GM19238 (cell line): ENCODE results near the gene NUDCD2.
"Not testable (repeated sequence)": the region's sequence is repeated elsewhere in the genome, so short reads cannot be mapped to it uniquely, and the experiment has no call there.

ENCODE experiments used
- DNase-seq: peaks from one replicate; pipeline ENCODE4 v3.0.0; 2011; ENCODE audit warnings: low spot score; ENCODE audit not compliant: insufficient read length

The NUDCD2 gene

DNA sequence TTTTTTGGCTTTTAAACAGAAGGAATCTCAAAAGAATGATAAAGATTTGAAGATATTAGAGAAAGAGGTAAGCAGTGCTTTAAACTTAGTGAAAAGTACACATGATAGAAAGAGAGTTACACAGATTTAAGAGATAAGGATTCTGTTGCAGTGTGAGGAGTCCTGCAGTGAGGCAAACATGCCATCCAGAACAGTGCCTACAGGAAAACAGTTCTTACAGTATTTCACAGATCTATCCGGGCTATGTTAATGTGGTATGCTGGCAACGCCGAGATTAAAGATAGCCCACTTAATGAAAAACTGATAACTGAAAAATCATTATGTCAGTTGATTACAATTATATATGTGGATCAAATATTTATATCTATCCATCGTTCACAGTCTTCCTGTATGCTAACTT, 7.8 kb upstream of the NUDCD2 start:
- DNase-seq = no peak

- no peak for DNase-seq
Observed at GRCh38 chr5:163463063-163463435, 3.1 kb upstream of the NUDCD2 start.

- no peak for DNase-seq
Observed at GRCh38 chr5:163460562-163461171, 765 bp upstream of the NUDCD2 start, which contains the start of gene HMMR. Gene HMMR, plus strand, starts transcription at chr5:163460632. Its CDS starts 61 bp downstream, at chr5:163460693.

- DNase-seq = no peak
Observed at GRCh38 chr5:163459462-163459818, 462 bp downstream of the NUDCD2 start.

DNA sequence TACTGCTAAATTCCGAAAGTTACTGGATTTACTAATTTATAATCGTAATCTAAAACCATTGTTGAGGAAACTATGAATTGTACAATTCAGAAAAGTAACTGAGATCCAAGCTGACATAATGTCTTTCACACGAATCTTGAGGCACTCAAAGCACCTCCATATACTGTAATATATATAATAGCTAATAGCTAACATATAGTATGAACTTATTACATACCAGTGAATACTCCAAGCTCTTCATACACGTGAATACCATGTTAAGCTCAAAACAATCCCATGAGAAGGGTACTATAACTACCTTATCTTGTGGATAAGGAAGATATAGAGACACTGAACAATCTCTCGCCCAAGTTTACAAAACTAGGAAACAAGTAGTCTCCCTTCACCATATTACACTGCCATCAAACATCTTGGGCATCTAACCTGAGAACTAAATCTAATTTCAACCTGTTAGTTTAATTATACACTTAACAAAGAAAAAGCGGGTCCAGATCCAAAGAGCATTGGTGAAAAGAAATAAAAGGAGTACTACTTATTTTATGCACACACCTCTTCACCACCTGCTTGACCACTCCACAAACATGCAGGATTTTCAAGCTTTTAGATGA, 1.0 kb downstream of the NUDCD2 start:
- no peak for DNase-seq

DNA sequence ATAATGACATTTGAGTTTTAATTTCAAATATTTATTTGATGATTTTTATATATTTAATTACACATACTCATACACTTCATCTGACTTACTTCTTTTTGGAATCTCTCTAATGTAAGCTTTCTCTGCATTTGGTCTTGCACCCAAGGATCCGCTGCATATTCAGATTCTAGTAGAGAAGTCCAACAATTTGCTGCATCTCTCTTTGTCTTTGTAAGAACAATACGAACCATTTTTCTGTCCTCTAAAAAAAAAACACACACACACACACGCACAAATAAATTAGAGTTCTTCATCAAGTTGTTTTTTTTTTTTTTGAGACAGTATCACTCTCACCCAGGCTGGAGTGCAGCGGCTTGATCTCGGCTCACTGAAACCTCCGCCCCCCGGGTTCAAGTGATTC, 3.1 kb downstream of the NUDCD2 start:
- no peak for DNase-seq

- DNase-seq = no peak
Observed at GRCh38 chr5:163456029-163456589, 3.8 kb downstream of the NUDCD2 start.

DNA sequence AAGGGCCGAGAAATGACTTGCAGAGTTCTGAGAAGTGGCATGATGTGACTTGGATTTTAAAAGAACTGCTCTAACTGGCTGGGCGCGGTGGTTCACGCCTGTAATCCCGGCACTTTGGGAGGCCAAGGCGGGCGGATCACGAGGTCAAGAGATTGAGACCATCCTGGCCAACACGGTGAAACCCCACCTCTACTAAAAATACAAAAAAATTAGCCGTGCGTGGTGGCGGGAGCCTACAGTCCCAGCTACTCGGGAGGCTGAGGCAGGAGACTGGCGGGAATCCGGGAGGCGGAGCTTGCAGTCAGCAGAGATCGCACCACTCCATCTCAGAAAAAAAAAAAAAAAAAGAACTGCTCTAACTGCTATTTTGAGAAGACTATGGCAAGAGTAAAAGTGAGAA, 4.5 kb downstream of the NUDCD2 start:
- not testable (repeated sequence) for DNase-seq

GRCh38 chr5:163453705-163454104, 6.2 kb downstream of the NUDCD2 start:
- DNase-seq = no peak

DNA sequence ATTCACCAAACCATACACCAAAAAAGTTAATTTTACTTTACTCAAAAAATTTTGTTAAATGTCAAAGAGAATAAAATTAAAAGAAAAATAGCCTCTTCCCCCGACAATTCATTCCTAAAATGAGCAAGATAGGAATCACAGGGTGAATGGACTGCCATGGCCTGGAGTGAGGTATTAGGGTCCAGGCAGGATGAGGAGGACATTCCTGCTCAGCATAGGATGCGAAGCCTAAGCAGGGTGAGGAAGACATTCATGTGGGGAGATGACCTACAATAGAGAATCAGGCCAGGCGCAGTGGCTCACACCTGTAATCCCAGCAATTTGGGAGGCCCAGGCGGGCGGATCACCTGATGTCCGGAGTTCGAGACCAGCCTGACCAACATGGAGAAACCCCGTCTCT, 8.4 kb downstream of the NUDCD2 start:
- DNase-seq = no peak

GRCh38 chr5:163448491-163448890, 11.4 kb downstream of the NUDCD2 start:
- DNase-seq = no peak

DNA sequence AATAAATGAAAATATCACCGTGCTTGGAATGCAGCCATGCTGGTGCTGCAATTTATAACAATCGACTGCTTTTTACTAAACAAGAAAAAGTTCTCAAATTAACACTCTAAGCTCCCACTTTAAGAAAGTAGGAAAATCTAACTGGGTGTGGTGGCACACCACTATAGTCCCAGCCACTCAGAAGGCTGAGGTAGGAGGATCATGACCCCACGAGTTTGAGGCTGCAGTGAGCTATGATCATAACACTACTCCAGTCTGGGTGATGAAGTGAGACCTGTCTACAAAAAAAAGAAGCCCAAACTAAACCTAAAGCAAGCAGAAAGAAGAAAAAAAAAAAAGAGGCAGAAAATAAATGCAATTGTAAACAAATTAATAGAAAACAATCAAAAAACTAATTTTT, 12.0 kb downstream of the NUDCD2 start:
- DNase-seq = no peak

DNA sequence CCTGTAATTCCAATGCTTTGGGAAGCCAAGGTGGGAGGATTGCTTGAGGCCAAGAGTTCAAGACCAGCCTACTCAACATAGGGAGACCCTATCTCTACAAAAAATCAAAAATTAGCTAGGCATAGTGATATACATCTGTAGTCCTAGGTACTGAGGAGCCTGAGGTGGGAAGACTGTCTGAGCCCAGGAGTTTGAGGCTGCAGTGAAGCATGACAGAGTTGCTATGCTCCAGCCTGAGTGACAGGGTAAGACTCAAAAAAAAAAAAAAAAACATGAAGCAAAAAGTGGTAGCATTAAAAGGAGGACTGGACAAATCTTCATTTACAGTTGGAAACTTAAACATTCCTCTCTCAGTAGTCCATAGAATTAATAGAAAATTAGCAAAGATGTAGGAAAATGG, 12.7 kb downstream of the NUDCD2 start:
- DNase-seq = no peak

DNA sequence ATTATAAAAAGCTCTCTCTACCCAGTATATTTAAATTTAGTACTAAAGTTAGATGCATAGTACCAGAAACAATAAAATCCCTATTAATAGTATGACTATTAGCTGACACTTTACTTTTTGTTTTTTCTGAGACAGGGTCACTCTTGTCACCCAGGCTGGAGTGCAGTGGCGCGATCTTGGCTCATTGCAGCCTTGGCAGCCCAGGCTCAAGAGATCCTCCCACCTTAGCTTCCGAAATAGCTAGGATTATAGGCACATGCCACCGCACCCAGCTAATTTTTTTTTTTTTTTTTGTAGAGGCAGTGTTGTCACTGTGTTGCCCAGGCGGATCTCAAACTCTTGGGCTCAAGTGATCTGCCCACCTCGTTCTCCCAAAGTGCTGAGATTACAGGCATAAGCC, 14.6 kb downstream of the NUDCD2 start:
- no peak for DNase-seq

DNA sequence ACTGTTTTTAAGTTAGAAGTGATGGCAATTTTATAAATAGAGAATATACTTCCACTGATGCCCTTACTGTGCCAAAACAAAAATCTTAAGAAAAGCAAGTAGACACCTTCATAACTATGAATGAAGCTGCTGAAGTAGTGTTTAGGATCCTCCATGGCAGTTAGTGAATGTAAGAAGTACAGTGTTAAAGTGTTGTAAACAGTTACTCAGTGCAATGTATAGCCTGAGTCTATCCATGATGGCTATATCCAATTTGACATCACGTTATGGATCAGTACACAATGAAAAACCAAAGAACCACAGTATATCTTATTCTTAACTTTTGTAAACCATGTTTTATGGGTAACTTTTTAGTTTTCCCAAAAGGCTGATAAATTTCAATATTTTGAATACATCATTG, 15.4 kb downstream of the NUDCD2 start:
- no peak for DNase-seq

GRCh38 chr5:163440954-163441353, 18.9 kb downstream of the NUDCD2 start:
- no peak for DNase-seq

DNA sequence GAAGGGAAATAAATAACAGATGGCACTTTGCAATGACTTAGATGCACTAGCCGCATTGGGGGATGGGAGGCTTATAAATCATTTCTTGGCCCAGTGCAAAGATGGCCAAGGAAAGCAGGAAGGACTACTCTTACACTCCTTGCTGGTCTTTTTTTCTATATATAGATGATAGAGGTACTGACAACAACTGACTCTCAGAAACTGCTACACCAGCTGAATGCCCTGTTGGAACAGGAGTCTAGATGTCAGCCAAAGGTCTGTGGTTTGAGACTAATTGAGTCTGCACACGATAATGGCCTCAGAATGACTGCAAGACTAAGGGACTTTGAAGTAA, 20.8 kb downstream of the NUDCD2 start:
- no peak for DNase-seq

- peak; percentile 75 for DNase-seq
Observed at GRCh38 chr5:163437309-163438182, 22.4 kb downstream of the NUDCD2 start, which contains the start of gene CCNG1. Gene CCNG1, plus strand, starts transcription at chr5:163437595. Its CDS starts 1,662 bp downstream, at chr5:163439257.

GRCh38 chr5:163437011-163437308, 22.9 kb downstream of the NUDCD2 start:
- DNase-seq = no peak

GRCh38 chr5:163436515-163436914, 23.4 kb downstream of the NUDCD2 start:
- no peak for DNase-seq

DNA sequence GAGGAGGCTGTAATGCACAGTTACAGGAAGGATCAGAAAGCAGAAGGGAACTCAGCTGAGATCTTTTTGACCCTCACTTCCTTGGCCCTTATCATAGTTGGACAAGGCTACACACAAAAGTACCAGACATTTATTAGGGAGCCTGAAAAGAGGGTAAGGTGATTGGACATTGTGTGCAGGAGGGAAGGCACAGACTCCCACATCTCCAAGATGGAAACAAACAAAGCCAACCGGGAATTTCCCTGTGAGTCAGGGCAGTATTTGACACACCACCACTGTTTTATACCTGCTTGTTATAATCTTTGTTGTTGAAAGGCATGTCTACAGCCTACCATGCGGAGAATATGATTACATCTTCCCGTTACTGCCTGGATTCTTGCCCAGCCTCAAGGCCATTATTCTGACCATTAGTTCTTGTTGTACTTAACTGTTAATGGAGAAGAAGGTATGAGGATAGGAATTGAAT, 25.5 kb downstream of the NUDCD2 start:
- DNase-seq = no peak

DNA sequence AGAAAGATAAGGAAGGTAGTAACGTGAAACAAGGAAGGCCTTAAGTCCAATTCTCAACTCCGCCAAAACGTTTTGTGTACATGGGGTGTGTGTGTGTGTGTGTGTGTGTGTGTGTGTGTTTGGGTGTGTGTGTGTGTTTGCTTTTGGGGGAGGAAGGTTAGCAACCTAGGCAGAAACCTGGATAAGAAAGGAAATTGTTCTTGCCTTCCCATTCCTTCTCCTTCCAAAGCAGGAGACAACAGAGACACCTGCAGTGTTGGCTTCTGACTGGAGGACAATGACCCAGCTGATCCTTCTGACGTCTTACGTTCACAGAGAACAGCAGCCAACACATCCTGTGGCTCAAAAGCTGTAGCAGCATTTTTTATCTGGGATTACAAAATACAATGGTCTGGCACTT, 26.6 kb downstream of the NUDCD2 start:
- DNase-seq = no peak
